GM19467 (cell line): Measurements from ENCODE around the gene HSD11B1L.
"Not testable (repeated sequence)": the region's sequence is repeated elsewhere in the genome, so short reads cannot be mapped to it uniquely, and the experiment has no call there.

Experiments used
- ATAC-seq: cut with Tn5 transposase; IDR thresholded peaks from one replicate; pipeline ENCODE4 v1.9.1; 2021; ENCODE audit warnings: mild to moderate bottlenecking, moderate library complexity; ENCODE audit not compliant: unreplicated experiment

The HSD11B1L gene

GRCh38 chr19:5697890-5698634 lies 17.2 kb downstream of the HSD11B1L start:
- ATAC-seq: no peak

- no peak for ATAC-seq
These were observed 18.0 kb downstream of the HSD11B1L start for GRCh38 chr19:5698635-5699422.

- no peak for ATAC-seq
These were observed 19.7 kb downstream of the HSD11B1L start for GRCh38 chr19:5700455-5701092.

- ATAC-seq: not testable (repeated sequence)
These were observed 21.2 kb downstream of the HSD11B1L start for GRCh38 chr19:5702053-5702410.

- ATAC-seq: no peak
These were observed 23.3 kb downstream of the HSD11B1L start for GRCh38 chr19:5703819-5704818.

- ATAC-seq: no peak
These were observed 24.7 kb downstream of the HSD11B1L start for GRCh38 chr19:5705552-5705951.

GRCh38 chr19:5706876-5707573 lies 26.2 kb downstream of the HSD11B1L start:
- no peak for ATAC-seq

GRCh38 chr19:5707576-5708575 lies 27.0 kb downstream of the HSD11B1L start:
- ATAC-seq: no peak

- ATAC-seq: no peak
These were observed 30.2 kb downstream of the HSD11B1L start for GRCh38 chr19:5711025-5711424.

- ATAC-seq: no peak
These were observed 30.9 kb downstream of the HSD11B1L start for GRCh38 chr19:5711713-5712161.

- no peak for ATAC-seq
These were observed 32.4 kb downstream of the HSD11B1L start for GRCh38 chr19:5713228-5713627.

- ATAC-seq: no peak
These were observed 34.0 kb downstream of the HSD11B1L start for GRCh38 chr19:5714816-5715215.

GRCh38 chr19:5717215-5717935 lies 36.5 kb downstream of the HSD11B1L start:
- ATAC-seq: no peak

GRCh38 chr19:5718037-5718578 lies 37.3 kb downstream of the HSD11B1L start:
- no peak for ATAC-seq

GRCh38 chr19:5718579-5719273 lies 37.9 kb downstream of the HSD11B1L start:
- no peak for ATAC-seq

- peak; percentile 1 for ATAC-seq
These were observed 38.6 kb downstream of the HSD11B1L start for GRCh38 chr19:5719274-5719960.
